KMS-11 (cell line): ENCODE data around the gene GARRE1.

Experiments used
- H2AFZ ChIP-seq: fragments of 200-600 bp; sonication (generic); 2 replicates; pipeline ENCODE4 v1.6.1; 2016; ENCODE audit warnings: antibody characterized with exemption, mixed run types, low read depth
- H3K27ac ChIP-seq: fragments of 200-600 bp; sonication (generic); 2 replicates; pipeline ENCODE4 v1.6.1; 2016; ENCODE audit warnings: mild to moderate bottlenecking, mixed run types
- H3K27me3 ChIP-seq: fragments of 200-600 bp; sonication (generic); 2 replicates; pipeline ENCODE4 v1.6.1; 2017; ENCODE audit warnings: mild to moderate bottlenecking, low read depth, mixed run types, moderate library complexity; ENCODE audit not compliant: insufficient read depth
- H3K36me3 ChIP-seq: fragments of 200-600 bp; sonication (generic); 2 replicates; pipeline ENCODE4 v1.6.1; 2017; ENCODE audit warnings: mild to moderate bottlenecking, mixed run types; ENCODE audit not compliant: insufficient read depth
- H3K4me1 ChIP-seq: fragments of 200-600 bp; sonication (generic); 2 replicates; pipeline ENCODE4 v1.6.1; 2016; ENCODE audit warnings: mild to moderate bottlenecking, low read depth, mixed run types; ENCODE audit not compliant: poor library complexity, severe bottlenecking
- H3K4me2 ChIP-seq: fragments of 200-600 bp; sonication (generic); 2 replicates; pipeline ENCODE4 v1.7.0; 2016; ENCODE audit warnings: mild to moderate bottlenecking, mixed run types
- H3K4me3 ChIP-seq: fragments of 200-600 bp; sonication (generic); IDR thresholded peaks from 2 replicates; pipeline ENCODE4 v1.6.1; 2017; ENCODE audit warnings: low read depth, low read length, mixed read lengths; ENCODE audit not compliant: insufficient read depth
- H3K79me2 ChIP-seq: fragments of 200-600 bp; sonication (generic); 2 replicates; pipeline ENCODE4 v1.6.1; 2016; ENCODE audit warnings: low read depth, mixed run types; ENCODE audit not compliant: insufficient read depth
- H3K9ac ChIP-seq: fragments of 200-600 bp; sonication (generic); 2 replicates; pipeline ENCODE4 v1.6.1; 2016; ENCODE audit warnings: mild to moderate bottlenecking, mixed run types
- H4K20me1 ChIP-seq: fragments of 200-600 bp; sonication (generic); 2 replicates; pipeline ENCODE4 v1.6.1; 2016; ENCODE audit warnings: mild to moderate bottlenecking, mixed run types; ENCODE audit not compliant: insufficient read depth
- CTCF ChIP-seq: fragments of 200-600 bp; sonication (generic); conservative IDR thresholded peaks from 2 replicates; pipeline ENCODE4 v1.6.1; 2017; ENCODE audit warnings: low read depth, mild to moderate bottlenecking, antibody characterized with exemption, low read length, moderate library complexity, mixed read lengths

The GARRE1 gene

DNA sequence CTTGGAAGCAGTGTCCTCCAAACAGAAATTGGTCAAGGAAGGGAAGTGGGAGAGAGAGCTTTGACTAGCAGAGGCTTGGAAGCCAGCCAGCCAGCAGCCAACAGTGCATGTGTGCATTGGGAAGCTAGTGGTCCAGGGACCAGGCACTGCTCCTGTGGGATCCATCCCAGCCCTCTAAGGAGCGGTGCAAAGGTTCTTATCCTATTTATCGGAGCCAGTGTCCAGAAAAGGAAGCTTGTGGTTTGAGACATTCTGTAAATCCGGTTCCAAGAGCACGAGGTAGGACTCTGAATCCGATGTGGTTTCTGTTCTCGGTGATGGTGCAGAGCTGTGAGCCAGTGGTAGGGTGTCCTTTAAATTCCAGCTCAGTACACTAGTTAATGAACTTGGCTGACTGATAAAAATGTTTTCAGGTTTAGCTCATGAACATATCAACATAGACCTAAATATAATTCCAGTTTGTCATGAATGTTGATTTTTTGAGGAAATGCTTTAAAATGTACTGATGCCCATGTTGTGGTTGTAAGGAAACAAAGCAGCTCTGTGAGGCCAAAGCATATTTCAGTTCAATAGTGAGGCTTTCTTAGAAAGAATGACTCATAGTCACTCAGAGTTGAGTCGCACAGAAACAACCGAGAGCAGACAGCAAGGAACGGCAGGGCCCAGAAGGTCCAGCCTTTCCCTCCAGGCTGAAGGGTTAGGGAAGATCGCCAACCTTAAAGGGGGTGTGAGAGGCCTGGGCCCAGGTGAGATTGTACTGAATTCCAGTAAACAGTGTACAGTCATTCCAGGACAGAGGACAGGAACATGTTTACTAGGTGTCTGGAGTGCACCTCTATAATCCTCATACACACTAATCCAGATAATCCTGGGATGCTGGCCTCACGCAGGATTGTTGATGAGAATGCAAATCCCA lies 21.5 kb upstream of the GARRE1 start:
- H3K4me3 ChIP-seq, result no peak overlapping the region
- H3K79me2 ChIP-seq, result no peaks in the 10 kb centered on the region
- H3K9ac ChIP-seq, result no peak overlapping the region
- no peak overlapping the region for H3K27ac ChIP-seq
- TF ChIP-seq CTCF, result no peak
- H2AFZ ChIP-seq, result no peak overlapping the region
- H4K20me1 ChIP-seq, result no peaks in the 10 kb centered on the region
- no peak overlapping the region for H3K4me2 ChIP-seq
- no peaks in the 10 kb centered on the region for H3K4me1 ChIP-seq
- no peaks in the 10 kb centered on the region for H3K27me3 ChIP-seq
- H3K36me3 ChIP-seq, result no peaks in the 10 kb centered on the region

DNA sequence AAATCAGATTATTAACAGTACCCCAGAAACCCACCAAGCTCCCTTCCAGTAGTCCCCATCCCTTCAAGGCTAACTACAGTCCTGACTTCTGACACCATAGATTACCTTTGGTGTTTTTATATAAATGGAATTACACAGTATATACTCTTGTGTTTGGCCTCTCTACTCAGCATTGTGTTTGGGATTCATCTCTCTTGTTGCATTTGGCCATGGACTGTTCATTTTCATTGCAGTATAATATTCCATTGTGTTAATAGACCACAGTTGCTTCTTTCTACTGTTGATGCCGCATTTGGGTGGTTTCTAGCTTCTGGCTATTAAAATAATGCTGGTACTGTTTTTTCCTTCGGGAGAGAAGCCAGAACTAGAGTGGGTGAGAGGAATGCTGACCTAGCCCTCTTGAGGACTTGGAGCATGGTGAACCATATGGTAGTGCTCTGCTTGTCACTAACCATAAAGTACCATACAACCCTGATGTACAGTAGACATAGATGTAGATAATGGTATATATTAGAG lies 18.9 kb upstream of the GARRE1 start:
- H3K79me2 ChIP-seq, result no peaks in the 10 kb centered on the region
- no peaks in the 10 kb centered on the region for H3K36me3 ChIP-seq
- no peak overlapping the region for H3K4me2 ChIP-seq
- no peak overlapping the region for H2AFZ ChIP-seq
- no peak overlapping the region for H3K4me3 ChIP-seq
- no peak overlapping the region for H3K27ac ChIP-seq
- H3K9ac ChIP-seq, result no peak overlapping the region
- H3K27me3 ChIP-seq, result no peaks in the 10 kb centered on the region
- TF ChIP-seq CTCF, result no peak
- no peaks in the 10 kb centered on the region for H4K20me1 ChIP-seq
- no peaks in the 10 kb centered on the region for H3K4me1 ChIP-seq

DNA sequence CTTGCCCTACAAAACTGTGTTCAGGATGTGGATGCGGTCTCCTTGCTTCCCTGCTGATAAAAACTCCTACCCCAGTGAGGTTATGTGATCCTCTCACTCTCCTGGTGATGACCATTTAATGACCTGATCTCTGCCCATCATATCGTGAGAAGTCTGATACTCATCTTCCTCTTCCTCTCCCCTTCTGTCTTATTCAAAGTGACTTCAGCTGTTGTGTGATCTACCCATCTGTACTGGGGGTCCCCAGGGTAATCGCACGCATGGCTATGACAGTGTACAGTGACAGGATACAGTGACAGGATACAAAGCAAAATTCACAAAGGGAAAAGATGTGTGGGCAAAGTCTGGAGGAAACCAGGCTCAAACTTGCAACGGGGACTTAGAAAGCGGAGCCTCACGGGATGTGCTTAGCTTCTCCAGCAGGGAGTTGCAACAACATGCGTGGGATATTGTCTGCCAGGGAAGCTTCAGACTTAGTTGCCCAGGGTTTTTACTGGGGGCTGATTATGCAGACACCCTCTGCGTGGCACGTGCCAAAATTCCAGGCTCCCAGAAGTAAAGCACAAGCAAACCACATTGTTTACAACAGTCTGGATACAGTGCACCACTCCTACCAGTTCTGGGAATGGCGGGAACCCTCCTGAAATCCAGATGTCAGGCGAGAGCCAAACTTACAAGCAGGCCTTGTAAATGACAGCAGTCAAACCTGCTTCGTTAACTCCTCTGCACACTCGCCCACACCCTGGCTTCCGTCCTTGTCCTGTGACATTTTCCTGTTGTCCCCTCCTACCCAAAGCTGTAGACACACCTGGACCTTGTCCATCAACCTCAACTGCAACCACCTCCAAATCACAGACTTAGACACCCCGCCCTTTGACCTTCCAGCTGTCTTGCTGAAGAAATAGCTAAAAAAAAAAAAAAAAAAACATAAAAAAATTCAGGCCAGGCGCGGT lies 18.0 kb upstream of the GARRE1 start:
- no peak overlapping the region for H3K9ac ChIP-seq
- H2AFZ ChIP-seq, result no peak overlapping the region
- H3K79me2 ChIP-seq, result no peaks in the 10 kb centered on the region
- TF ChIP-seq CTCF, result no peak
- no peak overlapping the region for H3K4me3 ChIP-seq
- H3K4me2 ChIP-seq, result no peak overlapping the region
- no peaks in the 10 kb centered on the region for H3K27me3 ChIP-seq
- no peaks in the 10 kb centered on the region for H3K36me3 ChIP-seq
- H3K4me1 ChIP-seq, result no peaks in the 10 kb centered on the region
- H4K20me1 ChIP-seq, result no peaks in the 10 kb centered on the region
- H3K27ac ChIP-seq, result no peak overlapping the region

DNA sequence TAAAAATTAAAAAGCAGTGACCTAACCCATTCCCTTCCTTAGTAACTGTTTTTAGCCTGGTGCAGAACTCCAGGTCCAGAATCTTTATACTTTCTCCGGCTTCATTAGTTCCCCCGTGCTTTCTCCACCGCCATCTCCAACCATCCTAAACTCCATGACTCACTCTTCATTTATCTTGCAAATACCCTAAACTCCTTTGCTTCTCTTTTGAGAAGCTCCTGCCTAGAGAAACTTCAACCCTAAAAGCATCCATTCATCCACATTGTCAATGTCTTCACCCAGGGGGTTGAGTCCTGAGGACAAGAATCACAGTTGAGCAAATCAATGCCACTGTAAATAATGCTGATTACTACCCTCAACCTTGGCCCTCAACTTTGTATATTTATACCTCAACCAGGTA lies 17.1 kb upstream of the GARRE1 start:
- Histone ChIP-seq H3K27me3 (no peaks in the 10 kb centered on the region), H3K79me2 (no peaks in the 10 kb centered on the region), H3K4me2 (no peak overlapping the region), H2AFZ (no peak overlapping the region), H4K20me1 (no peaks in the 10 kb centered on the region), H3K36me3 (no peaks in the 10 kb centered on the region), H3K4me3 (no peak overlapping the region), H3K27ac (no peak overlapping the region), H3K4me1 (no peaks in the 10 kb centered on the region), H3K9ac (no peak overlapping the region)
- TF ChIP-seq CTCF, result no peak
